ENCODE results near the gene MLH1.

Gene MLH1

DNA sequence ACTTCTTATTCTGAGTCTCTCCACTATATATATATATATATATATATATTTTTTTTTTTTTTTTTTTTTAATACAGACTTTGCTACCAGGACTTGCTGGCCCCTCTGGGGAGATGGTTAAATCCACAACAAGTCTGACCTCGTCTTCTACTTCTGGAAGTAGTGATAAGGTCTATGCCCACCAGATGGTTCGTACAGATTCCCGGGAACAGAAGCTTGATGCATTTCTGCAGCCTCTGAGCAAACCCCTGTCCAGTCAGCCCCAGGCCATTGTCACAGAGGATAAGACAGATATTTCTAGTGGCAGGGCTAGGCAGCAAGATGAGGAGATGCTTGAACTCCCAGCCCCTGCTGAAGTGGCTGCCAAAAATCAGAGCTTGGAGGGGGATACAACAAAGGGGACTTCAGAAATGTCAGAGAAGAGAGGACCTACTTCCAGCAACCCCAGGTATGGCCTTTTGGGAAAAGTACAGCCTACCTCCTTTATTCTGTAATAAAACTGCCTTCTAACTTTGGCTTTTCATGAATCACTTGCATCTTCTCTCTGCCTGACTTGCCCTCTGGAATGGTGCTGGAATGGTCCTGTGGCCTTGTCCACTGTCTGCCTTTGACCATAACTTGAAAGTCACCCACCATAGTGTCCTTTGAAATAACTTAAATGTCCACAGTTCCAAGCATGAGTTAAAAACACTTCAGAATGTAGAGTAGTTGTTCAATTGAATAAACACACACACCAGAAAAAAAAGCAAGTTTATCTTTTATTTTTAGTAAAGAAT lies 32.4 kb downstream of the MLH1 start:
- TF ChIP-seq, protein P1, sequence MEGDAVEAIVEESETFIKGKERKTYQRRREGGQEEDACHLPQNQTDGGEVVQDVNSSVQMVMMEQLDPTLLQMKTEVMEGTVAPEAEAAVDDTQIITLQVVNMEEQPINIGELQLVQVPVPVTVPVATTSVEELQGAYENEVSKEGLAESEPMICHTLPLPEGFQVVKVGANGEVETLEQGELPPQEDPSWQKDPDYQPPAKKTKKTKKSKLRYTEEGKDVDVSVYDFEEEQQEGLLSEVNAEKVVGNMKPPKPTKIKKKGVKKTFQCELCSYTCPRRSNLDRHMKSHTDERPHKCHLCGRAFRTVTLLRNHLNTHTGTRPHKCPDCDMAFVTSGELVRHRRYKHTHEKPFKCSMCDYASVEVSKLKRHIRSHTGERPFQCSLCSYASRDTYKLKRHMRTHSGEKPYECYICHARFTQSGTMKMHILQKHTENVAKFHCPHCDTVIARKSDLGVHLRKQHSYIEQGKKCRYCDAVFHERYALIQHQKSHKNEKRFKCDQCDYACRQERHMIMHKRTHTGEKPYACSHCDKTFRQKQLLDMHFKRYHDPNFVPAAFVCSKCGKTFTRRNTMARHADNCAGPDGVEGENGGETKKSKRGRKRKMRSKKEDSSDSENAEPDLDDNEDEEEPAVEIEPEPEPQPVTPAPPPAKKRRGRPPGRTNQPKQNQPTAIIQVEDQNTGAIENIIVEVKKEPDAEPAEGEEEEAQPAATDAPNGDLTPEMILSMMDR (conservative IDR thresholded peaks at IDR 0.05; ENCODE audit: low read depth, low read length): no peak
- H3K4me2 ChIP-seq: no peak overlapping the region
- H3K4me3 ChIP-seq (IDR thresholded peaks at IDR 0.05; ENCODE audit: insufficient read depth, low read depth, low read length): no peak overlapping the region
- H3K27me3 ChIP-seq (ENCODE audit: insufficient read depth, low read depth): no peaks in the 10 kb centered on the region
- no peaks in the 10 kb centered on the region for H3K79me2 ChIP-seq (ENCODE audit: insufficient read depth, low read depth)
- H4K20me1 ChIP-seq (ENCODE audit: insufficient read depth): no peaks in the 10 kb centered on the region
- H3K36me3 ChIP-seq (ENCODE audit: insufficient read depth): no peaks in the 10 kb centered on the region
- no peak overlapping the region for H2AFZ ChIP-seq (ENCODE audit: low read depth)
- peaks cover 5% of the 10 kb centered on the region for H3K4me1 ChIP-seq (ENCODE audit: low read depth, poor library complexity, severe bottlenecking)
- no peak overlapping the region for H3K9ac ChIP-seq
- no peak overlapping the region for H3K27ac ChIP-seq

DNA sequence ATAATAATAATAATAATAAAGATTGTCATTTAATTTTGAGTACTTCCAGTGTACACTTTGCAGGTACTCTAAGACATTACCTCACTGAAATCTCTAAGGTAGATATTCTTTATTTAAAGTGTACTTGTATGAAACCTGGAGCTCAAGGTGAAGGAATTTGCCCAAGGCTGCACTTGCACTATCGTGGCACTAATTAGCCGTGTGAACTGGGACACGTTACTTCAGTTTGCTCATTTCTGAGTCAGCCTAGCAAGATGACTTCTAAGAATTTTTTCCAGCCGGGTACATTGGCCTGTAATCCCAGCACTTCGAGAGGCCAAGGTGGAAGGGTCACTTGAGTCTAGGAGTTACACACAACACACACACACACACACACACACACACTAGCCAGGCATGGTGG lies 33.5 kb downstream of the MLH1 start:
- H3K4me3 ChIP-seq (IDR thresholded peaks at IDR 0.05; ENCODE audit: insufficient read depth, low read depth, low read length): no peak overlapping the region
- H3K36me3 ChIP-seq (ENCODE audit: insufficient read depth): no peaks in the 10 kb centered on the region
- H3K27ac ChIP-seq: no peak overlapping the region
- H3K9ac ChIP-seq: no peak overlapping the region
- no peaks in the 10 kb centered on the region for H3K79me2 ChIP-seq (ENCODE audit: insufficient read depth, low read depth)
- H4K20me1 ChIP-seq (ENCODE audit: insufficient read depth): no peaks in the 10 kb centered on the region
- TF ChIP-seq, protein P1 (conservative IDR thresholded peaks at IDR 0.05; ENCODE audit: low read depth, low read length): no peak
- no peaks in the 10 kb centered on the region for H3K27me3 ChIP-seq (ENCODE audit: insufficient read depth, low read depth)
- no peak overlapping the region for H3K4me2 ChIP-seq
- no peak overlapping the region for H2AFZ ChIP-seq (ENCODE audit: low read depth)
- peaks cover 5% of the 10 kb centered on the region for H3K4me1 ChIP-seq (ENCODE audit: low read depth, poor library complexity, severe bottlenecking)

DNA sequence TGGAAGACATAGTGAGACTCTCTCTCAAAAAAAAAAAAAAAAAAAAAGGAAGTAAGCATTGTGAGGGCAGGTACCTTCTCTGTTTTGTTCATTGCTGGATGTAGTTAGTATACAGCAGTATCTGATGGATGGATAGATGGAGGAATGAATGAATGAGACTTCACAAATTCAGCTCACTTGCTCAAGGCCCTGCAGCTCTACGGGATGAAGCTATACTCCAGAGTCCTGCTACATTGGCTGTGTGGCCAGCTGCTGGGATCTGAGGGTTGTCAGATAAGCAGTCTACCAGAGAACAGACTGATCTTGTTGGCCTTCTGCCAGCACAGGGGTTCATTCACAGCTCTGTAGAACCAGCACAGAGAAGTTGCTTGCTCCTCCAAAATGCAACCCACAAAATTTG lies 35.0 kb downstream of the MLH1 start:
- H3K36me3 ChIP-seq (ENCODE audit: insufficient read depth): no peaks in the 10 kb centered on the region
- no peak overlapping the region for H3K9ac ChIP-seq
- no peak overlapping the region for H3K4me2 ChIP-seq
- H3K79me2 ChIP-seq (ENCODE audit: insufficient read depth, low read depth): no peaks in the 10 kb centered on the region
- no peak overlapping the region for H2AFZ ChIP-seq (ENCODE audit: low read depth)
- TF ChIP-seq, protein P1 (conservative IDR thresholded peaks at IDR 0.05; ENCODE audit: low read depth, low read length): no peak
- no peaks in the 10 kb centered on the region for H4K20me1 ChIP-seq (ENCODE audit: insufficient read depth)
- no peak overlapping the region for H3K4me3 ChIP-seq (IDR thresholded peaks at IDR 0.05; ENCODE audit: insufficient read depth, low read depth, low read length)
- H3K27me3 ChIP-seq (ENCODE audit: insufficient read depth, low read depth): no peaks in the 10 kb centered on the region
- H3K27ac ChIP-seq: no peak overlapping the region
- H3K4me1 ChIP-seq (ENCODE audit: low read depth, poor library complexity, severe bottlenecking): peaks cover 5% of the 10 kb centered on the region

DNA sequence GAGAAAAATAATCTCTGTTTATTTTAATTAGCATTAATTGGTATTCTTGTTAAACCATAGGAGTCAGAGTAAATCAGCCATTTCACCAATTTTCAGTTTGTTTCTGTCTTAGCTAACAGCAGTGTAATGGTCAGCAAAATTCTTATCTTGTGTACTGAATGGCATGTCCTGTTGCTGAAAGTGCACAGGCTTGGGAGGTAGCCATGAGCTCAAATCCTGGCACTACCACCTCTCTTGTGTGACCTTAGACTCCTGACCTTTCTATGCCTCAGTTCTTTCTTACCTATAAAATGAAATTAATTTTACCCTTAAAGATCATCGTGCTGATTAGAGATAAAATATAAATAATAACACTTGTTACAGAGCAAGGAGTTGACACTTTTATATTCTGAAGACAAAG lies 35.8 kb downstream of the MLH1 start:
- Histone ChIP-seq H4K20me1 (ENCODE audit: insufficient read depth) (no peaks in the 10 kb centered on the region), H3K9ac (no peak overlapping the region), H3K4me3 (IDR thresholded peaks at IDR 0.05; ENCODE audit: insufficient read depth, low read depth, low read length) (no peak overlapping the region), H3K4me1 (ENCODE audit: low read depth, poor library complexity, severe bottlenecking) (peaks cover 5% of the 10 kb centered on the region), H3K27ac (no peak overlapping the region), H2AFZ (ENCODE audit: low read depth) (no peak overlapping the region), H3K4me2 (no peak overlapping the region), H3K36me3 (ENCODE audit: insufficient read depth) (no peaks in the 10 kb centered on the region), H3K79me2 (ENCODE audit: insufficient read depth, low read depth) (no peaks in the 10 kb centered on the region), H3K27me3 (ENCODE audit: insufficient read depth, low read depth) (no peaks in the 10 kb centered on the region)
- TF ChIP-seq, protein P1 (conservative IDR thresholded peaks at IDR 0.05; ENCODE audit: low read depth, low read length): no peak
